ENCODE data around the gene KRT33B.
"Not testable (repeated sequence)": the region's sequence is repeated elsewhere in the genome, so short reads cannot be mapped to it uniquely, and the experiment has no call there.

Gene KRT33B

GRCh38 chr17:41393294-41393693 is 23.7 kb upstream of the KRT33B start:
- no peak for DNase-seq

GRCh38 chr17:41392278-41392677 is 22.7 kb upstream of the KRT33B start:
- DNase-seq: no peak

GRCh38 chr17:41391535-41391934 is 21.9 kb upstream of the KRT33B start:
- DNase-seq: no peak

- DNase-seq: no peak
Measured at GRCh38 chr17:41390411-41390938, 20.9 kb upstream of the KRT33B start.

- DNase-seq: no peak
Measured at GRCh38 chr17:41387670-41388069, 18.1 kb upstream of the KRT33B start.

- DNase-seq: no peak
Measured at GRCh38 chr17:41386227-41386626, 16.6 kb upstream of the KRT33B start.

GRCh38 chr17:41383690-41384089 is 14.1 kb upstream of the KRT33B start:
- DNase-seq: no peak

- DNase-seq: no peak
Measured at GRCh38 chr17:41382394-41382793, 12.8 kb upstream of the KRT33B start.

- not testable (repeated sequence) for DNase-seq
Measured at GRCh38 chr17:41381943-41382342, 12.3 kb upstream of the KRT33B start, which contains the start of gene KRT34. KRT34 (minus strand) TSS chr17:41382306; CDS start chr17:41382246, 60 bp downstream.

- DNase-seq: not testable (repeated sequence)
Measured at GRCh38 chr17:41380091-41380490, 10.5 kb upstream of the KRT33B start.

- no peak for DNase-seq
Measured at GRCh38 chr17:41377546-41377945, 7.9 kb upstream of the KRT33B start.

GRCh38 chr17:41369023-41369422 is 590 bp downstream of the KRT33B start:
- no peak for DNase-seq

GRCh38 chr17:41367426-41368075 is 2.1 kb downstream of the KRT33B start:
- DNase-seq: no peak

GRCh38 chr17:41366070-41366469 is 3.5 kb downstream of the KRT33B start:
- no peak for DNase-seq

GRCh38 chr17:41363881-41364280 is 5.7 kb downstream of the KRT33B start:
- no peak for DNase-seq

- no peak for DNase-seq
Measured at GRCh38 chr17:41360296-41360995, 9.2 kb downstream of the KRT33B start.

- no peak for DNase-seq
Measured at GRCh38 chr17:41354536-41354935, 15.1 kb downstream of the KRT33B start.

- DNase-seq: no peak
Measured at GRCh38 chr17:41352597-41353366, 16.8 kb downstream of the KRT33B start.

GRCh38 chr17:41351177-41351576 is 18.4 kb downstream of the KRT33B start:
- no peak for DNase-seq

GRCh38 chr17:41350381-41350878 is 19.2 kb downstream of the KRT33B start, which contains the start of gene KRT33A:
KRT33A (minus strand) TSS chr17:41350828; CDS start chr17:41350767, 61 bp downstream.
- DNase-seq: not testable (repeated sequence)

- no peak for DNase-seq
Measured at GRCh38 chr17:41347869-41348760, 21.5 kb downstream of the KRT33B start.

- not testable (repeated sequence) for DNase-seq
Measured at GRCh38 chr17:41346421-41346820, 23.2 kb downstream of the KRT33B start.
